Prostate gland (tissue), 2 donors: Measurements from ENCODE around the gene NFATC1.

Source experiments
- POLR2A ChIP-seq: fragments of 450-650 bp; IDR thresholded peaks from one replicate; pipeline ENCODE4 v1.6.1; 2016; ENCODE audit warnings: antibody characterized with exemption, mild to moderate bottlenecking
- TF ChIP-seq, protein P1 (sequence below), 4 experiments: fragments of 200-600 bp in 2 of 4; fragments of 450-650 bp in 2 of 4; sonication (generic) in 2 of 4; IDR thresholded peaks; 1 replicate in 3 of 4; 2 replicates in 1 of 4; pipeline ENCODE4 v1.5.1; 2016 to 2019; ENCODE audit warnings: antibody characterized with exemption in 4 of 4, mild to moderate bottlenecking in 2 of 4, moderate library complexity in 2 of 4

DNA sequence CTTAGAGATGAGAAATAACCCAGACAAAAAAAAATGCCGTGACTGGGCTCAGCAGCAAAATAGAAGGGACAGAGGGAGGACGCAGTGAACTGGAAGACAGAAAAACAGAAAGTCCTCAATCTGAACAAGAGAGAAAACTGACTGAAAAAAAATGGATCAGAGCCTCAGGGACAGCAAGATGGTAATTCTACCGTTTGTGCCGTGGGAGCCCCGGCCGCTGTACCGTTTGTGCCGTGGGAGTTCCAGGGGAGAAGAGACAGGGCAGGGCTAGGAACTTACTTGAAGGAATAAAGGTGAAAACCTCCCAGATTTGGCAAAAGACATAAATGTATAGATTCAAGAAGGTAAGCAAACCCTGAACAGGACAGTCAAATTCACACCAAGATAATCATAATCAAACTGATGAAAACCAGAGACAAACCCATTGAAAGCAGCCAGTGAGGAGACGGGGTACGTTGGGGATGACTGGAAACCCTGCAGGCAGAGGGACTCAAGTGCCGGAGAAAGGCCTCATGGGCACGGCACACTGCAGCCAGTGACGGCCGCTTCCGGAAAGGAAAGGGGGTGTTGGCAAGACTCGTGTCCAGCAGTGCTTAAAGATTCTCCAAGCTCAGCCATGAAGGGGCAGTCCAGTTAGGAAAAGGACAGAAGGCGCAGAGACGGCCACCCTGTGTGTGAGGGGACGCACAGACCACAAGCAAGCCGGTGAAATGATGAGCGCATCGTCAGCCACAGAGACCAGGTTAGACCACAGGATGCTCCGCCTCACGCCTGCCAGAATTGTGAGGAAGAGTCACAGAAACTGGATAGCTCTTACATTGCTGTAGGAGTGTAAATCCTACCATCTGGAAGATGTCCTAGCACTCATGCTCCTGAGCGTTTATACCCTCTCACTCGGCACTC, 40.0 kb upstream of the NFATC1 start:
- TF ChIP-seq POLR2A = no peak
- TF ChIP-seq, protein P1, sequence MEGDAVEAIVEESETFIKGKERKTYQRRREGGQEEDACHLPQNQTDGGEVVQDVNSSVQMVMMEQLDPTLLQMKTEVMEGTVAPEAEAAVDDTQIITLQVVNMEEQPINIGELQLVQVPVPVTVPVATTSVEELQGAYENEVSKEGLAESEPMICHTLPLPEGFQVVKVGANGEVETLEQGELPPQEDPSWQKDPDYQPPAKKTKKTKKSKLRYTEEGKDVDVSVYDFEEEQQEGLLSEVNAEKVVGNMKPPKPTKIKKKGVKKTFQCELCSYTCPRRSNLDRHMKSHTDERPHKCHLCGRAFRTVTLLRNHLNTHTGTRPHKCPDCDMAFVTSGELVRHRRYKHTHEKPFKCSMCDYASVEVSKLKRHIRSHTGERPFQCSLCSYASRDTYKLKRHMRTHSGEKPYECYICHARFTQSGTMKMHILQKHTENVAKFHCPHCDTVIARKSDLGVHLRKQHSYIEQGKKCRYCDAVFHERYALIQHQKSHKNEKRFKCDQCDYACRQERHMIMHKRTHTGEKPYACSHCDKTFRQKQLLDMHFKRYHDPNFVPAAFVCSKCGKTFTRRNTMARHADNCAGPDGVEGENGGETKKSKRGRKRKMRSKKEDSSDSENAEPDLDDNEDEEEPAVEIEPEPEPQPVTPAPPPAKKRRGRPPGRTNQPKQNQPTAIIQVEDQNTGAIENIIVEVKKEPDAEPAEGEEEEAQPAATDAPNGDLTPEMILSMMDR (IDR thresholded peaks at IDR 0.05) = no peak
